Left cardiac atrium (tissue), 4 donors: ENCODE data around the gene SORCS2. TPM values are rescaled to one million over a fixed set of nuclear protein-coding genes. Genes with fewer than 3 reads are reported as not detected.

Source experiments
- ATAC-seq, 2 donors: fragments of 200-7000 bp; cut with Tn5 transposase; one replicate each; pipeline ENCODE4 v1.9.1; 2020; ENCODE audit warnings: mild to moderate bottlenecking in 2 of 2, moderate library complexity in 2 of 2
- DNase-seq: peaks from one replicate; pipeline ENCODE4 v3.0.0-alpha.2; 2020
- intact Hi-C, 2 donors: fragments of 100-400 bp; cut with DNase I; formaldehyde crosslinking; loops; one replicate each; pipeline versions ENCODE4 v1.14.1 to v1.15.1; 2022 to 2023
- total RNA-seq, 2 donors: library from RNA; stranded (reverse); fragmentation: NEBNext Ultra II Directional; extraction: Animal tissue kit (Norgen Biotek cat#: 25700); gene quantifications; one replicate each; pipeline ENCODE4 v1.2.1, GENCODE V29; 2021
- donor health status: DM: no; HTN: yes; CAD: no.
- donor health status: DM: no; HTN: yes; CAD: no; lungs with severe emphysema.
- donor health status: DM: yes; HTN: yes; CAD: no.
- donor health status: Dilated cardiomyopathy.

The SORCS2 gene
- total RNA-seq, 2 donors from 2014 or later: 2.4 to 2.6 TPM

DNA sequence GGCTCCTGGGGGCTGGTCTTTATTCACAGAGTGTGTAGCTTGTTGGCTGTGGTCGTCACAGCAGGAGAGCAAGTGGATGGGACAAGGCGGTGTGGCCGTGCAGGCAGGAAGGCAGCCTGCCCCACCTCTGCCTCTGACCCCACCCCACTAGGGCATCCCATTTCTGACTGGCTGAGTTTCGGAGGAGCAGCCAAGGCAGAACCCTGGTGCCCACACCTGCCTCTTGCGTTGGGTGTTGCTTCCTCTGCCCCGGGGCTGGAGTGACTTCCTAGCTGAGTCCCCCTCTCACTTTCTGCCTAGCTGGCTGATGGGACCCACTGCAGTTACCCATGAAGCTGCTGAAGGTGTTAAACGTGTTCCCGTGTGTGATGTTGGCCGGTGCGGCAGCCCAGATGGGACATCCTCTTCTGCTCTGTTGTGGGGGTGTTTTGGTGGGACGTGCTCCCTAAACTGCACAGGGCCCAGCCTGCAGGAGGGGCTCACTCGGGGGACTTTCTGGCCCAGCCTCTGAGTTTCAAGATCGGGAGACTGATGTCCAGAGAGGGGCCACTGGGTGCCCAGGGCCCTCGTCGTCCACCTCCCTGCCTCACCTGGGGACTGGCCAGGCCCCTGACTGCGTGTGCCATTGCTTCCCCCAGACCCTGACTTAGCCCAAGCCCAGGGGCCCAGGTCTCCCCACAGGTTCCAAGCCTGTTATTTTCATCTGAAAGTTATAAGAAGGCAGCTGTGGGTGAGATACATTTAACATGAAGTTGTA is 140.9 kb downstream of the SORCS2 start:
- intact Hi-C loops: no loop called here
- DNase-seq (no peak), ATAC-seq (no peak)

DNA sequence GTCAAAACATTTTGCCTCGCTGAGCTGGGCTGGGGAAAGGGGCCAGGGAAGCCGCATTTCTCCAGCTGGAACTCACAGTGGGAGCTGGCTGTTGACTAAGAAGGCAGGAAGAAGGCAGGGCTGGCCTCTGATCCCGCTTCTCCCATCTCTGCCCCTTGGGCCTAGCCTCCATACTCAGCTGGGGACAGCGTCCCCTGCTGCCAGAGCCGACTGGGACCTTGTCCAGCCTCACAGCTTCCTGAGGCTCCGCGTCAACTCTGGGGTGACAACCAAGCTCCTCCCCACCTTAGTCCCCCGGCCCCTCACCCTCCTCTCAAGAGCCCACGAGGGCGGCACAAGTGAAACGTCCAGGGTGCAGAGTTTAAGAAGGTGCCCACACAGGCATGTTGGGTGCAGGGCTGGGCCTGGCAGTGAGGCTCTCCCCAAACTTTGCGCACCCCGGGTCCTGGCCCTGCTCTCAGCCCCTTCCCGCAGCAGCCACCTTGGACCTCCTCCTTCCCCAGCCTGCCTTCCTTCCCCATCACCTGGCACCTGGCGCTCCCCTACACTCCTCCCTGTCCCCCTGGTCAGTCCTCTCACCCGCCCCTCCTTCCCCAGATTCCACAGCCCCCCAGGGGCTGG is 141.6 kb downstream of the SORCS2 start:
- intact Hi-C loops: no loop called here
- DNase-seq (no peak), ATAC-seq (peak in 1 of 2 donors; percentile 3)

DNA sequence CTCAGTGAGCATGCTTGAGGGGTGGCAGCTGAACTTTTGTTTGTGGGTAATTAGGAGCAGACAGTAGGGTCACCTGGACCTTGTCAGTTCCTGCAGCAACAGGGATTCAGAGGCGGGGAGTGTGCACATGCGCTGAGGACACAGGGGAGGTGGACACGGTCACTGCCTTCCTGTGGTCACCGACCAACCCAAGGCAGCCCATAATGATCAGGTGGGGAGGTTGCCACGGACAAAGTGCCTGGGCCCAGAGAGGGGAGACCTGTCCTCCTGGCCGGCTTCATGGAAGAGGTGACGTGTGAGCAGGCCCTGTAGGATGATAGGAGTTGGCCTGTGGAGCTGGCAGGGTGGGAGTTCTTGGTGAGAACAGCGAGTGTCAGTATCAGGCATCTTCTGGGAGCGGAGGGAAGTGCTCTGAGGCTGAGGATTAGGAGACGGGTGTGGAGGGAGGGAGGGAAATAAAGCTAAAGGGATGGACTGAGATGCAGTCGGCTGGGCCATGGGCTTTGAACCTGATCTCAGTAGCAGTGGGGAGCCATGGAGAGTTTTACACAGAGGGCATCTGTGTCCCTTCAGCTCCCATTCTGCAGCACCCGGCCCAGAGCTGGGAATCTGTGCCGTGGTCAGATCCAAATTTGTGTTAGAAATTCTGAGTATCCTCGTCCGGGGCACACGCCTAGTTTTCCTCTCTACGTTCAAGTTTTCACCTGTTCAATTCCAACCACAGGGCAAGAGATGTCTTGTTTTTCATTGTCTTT is 142.4 kb downstream of the SORCS2 start:
- ATAC-seq (no peak), DNase-seq (no peak)
- intact Hi-C loops: loop anchor here in 1 of 2 donors (5.0 kb wide), 1 partner anchor 142 kb away; the partner anchor contains the start of gene SORCS2

DNA sequence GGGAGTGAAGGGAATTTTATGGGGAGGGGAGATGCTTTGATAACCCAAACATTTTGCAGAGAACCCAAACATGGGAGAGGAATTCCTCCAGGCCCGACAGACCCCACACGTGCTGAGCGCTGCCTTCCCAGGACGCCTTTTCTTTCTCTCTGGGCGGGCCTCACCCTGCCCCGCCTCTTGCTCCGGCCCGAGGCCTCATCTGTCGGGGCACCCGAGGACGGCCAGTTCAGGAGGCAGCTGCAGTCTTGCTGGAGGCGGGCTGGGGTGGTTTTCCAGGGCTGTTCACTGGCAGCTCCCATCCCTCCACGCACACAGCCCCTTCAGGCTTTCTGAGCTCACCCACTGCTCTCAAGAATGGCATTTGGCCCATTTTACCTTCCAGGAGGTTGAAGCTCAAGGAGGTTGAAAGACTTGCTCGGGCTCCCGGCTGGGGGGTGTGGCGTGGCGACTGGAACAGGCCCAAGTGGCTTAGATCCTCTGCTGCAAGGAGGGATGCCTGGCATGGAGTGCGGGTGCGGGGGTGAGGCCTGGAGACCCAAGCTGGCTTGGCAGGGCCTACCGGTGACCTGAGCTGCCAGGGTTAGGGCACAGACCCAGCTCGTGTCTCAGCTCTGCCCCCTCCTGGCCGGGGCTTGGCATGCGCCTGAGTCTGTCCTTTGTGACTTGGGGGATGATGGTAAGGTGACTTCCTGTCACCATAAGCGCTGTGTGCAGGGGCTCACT is 143.2 kb downstream of the SORCS2 start:
- intact Hi-C loops: loop anchor here in 1 of 2 donors (5.0 kb wide), 1 partner anchor 143 kb away; the partner anchor contains the start of gene SORCS2
- ATAC-seq (peak; percentile 52 to 62), DNase-seq (peak; percentile 45)

DNA sequence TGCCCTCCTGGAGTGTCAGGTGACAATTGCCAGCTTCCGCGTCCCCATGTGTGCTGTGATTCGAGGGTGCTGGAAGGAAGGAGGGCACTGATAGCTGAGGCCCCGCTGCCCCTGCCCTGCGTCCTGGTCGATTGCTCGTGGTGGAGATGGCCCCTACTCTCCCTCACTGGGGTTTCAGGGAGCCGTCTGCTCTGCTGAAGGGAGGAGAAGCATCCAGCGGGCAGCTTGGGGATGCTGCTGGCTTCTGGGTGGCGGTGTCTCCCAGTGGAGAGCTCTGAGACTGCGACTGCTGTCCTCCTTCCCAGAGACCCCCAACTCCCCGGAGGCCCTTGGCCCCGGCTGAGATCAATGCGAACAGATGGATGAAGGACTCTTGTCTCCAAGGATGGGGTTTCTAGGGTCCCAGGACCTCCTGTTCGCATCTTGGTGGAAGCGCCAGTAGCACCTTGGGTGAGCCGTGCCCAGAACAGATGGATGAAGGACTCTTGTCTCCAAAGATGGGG is 143.8 kb downstream of the SORCS2 start:
- DNase-seq (no peak), ATAC-seq (no peak)
- intact Hi-C loops: loop anchor here in 1 of 2 donors (5.0 kb wide), 1 partner anchor 144 kb away; the partner anchor contains the start of gene SORCS2

DNA sequence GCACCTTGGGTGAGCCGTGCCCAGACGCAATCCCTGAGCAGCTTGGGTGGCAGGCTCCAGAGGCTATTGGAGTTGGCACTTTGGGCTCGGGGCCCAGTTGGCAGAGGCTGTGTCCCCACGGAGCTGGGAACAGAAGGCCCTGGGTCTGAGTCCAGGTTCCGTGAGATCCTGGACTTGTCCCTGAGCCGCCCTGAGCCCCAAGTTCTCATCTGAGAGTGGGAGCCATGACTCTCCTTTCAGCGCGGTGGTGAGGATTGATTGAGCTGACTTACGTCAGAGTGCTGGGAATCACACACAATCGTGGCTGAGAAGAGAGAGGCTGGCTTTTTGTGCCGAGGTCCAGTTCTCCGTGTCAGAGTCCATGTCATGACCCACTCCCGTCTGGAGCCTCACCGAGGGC is 144.4 kb downstream of the SORCS2 start:
- no peak for ATAC-seq
- intact Hi-C loops: loop anchor here in 1 of 2 donors (5.0 kb wide), 1 partner anchor 144 kb away; the partner anchor contains the start of gene SORCS2
- no peak for DNase-seq

DNA sequence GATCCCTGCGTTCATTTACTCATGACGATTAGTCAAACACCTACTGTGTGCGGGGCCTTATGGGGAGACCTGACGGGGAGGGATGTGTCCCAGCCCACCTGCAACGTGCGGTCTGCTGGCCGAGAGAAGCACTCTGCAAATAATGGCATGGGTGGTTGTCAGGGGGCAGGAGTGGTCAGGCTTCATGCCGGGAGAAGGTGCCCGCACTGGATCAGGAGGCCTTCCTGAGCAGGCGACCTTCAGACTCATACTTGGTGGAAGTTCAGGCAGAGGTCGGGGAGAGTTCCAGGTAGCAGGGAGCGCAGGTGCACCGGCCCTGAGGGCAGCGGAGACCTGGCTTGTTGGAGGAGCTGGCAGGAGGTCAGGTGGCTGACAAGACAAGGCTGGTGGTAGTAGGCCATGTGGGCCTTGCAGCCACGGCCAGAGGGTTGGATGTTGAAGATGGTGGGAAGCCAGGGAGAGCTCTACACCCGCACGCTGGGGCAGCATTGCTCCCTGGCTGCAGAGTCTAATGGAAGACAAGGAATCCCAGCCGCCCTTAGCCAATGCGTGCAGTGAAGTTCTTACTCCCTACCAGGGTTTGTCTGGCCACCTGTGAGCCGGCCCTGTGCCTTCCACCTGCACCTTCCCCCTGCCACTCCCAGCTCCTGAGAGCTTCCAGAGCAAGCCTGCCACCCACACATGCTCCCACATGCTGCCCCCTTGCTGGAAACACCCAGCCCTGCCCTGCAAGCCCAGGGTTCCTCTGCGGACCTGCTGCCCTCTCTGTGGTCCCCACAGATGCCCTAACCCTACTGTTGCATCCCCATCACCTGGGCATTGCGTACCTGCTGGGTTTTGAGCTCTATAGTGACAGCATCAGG is 145.1 kb downstream of the SORCS2 start:
- no peak for DNase-seq
- intact Hi-C loops: loop anchor here in 1 of 2 donors (5.0 kb wide), 1 partner anchor 145 kb away; the partner anchor contains the start of gene SORCS2
- ATAC-seq: no peak

DNA sequence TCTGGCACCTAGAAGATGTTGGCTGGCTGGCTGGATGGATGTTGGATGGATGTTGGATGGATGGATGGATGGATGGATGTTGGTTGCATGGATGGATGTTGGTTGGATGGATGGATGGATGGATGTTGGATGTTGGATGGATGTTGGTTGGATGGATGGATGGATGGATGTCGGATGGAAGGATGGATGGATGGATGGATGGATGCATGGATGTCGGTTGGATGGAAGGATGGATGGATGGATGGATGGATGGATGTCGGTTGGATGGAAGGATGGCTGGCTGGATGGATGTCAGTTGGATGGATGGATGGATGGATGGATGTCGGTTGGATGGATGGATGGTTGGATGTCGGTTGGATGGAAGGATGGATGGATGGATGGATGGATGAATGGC is 145.7 kb downstream of the SORCS2 start:
- ATAC-seq (no peak), DNase-seq (no peak)
- intact Hi-C loops: loop anchor here in 1 of 2 donors (5.0 kb wide), 1 partner anchor 146 kb away; the partner anchor contains the start of gene SORCS2

DNA sequence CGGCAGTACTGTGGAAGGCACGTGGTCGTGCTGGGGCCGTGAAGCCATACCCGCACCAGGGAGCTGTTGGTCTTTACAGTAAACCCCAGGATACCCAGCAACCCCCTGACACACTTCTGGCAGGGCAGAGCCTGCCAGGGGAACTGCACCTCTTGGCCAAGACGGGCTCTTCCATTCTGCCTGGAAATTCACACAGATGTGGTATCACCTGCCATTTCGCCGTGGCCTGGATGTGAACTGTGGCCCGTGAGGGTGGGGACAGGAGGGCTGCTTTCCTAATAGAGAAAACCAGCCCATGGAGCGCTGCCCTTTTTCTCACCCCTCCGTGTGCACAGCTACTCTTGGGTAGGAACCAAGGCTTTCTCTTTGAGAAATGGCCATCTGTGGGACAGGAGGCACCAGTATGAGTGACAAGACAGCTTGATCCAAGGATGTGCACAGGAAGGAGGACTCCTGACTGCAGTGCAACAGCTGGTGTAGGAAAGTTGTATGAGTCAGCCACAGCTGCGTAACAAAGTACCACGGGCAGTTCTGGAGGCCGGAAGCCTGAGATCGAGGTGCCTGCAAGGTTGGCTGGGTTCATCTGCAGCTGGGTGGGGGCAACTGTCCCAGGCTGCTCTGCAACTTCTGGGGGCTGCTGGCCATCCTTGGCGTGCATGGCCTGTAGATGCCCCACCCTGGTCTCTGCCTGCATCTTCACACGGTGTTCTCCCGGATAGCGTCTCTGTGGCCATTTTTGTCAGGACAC is 146.7 kb downstream of the SORCS2 start:
- ATAC-seq: no peak
- no peak for DNase-seq
- intact Hi-C loops: loop anchor here in 1 of 2 donors (5.0 kb wide), 1 partner anchor 147 kb away; the partner anchor contains the start of gene SORCS2

DNA sequence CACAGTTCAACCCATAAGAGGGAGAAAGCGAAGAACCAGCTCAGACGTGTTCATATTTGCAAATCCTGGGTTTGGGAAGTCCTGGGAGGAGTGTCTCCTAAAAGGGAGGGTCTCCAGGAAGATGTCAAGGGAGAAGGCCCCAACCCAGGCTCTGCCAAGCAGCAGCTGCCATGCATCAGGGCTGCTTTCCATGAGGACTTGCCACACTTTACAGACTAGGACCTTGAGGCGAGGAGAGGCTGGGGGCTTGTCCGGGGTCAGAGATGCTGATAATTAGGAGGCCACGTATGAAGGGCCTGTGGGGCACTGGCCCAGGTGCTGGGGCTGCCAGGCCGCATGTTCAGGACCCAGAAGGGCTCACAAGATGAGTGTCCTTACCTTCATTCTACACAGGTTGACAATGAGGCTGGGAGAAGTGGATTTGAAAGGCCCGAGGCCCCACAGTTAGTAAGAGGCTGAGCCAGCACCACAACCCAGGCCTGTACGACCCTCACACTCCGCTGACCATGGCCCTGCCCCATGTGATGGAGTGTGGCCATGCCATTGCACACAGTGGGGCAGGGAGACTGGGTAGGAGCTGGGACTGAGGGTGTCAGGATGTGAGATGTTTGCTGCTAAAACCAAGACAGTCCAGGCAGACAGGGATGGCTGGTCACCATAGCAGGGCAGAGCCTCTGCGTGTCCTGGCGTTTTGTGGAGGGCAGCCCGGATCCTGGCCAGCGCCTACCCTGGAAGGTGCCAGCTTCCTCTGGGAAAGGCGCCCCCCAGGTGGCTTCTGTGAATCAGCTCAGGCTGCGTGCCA is 147.6 kb downstream of the SORCS2 start:
- DNase-seq (no peak), ATAC-seq (no peak)
- intact Hi-C loops: loop anchor here in 1 of 2 donors (5.0 kb wide), 1 partner anchor 148 kb away; the partner anchor contains the start of gene SORCS2

DNA sequence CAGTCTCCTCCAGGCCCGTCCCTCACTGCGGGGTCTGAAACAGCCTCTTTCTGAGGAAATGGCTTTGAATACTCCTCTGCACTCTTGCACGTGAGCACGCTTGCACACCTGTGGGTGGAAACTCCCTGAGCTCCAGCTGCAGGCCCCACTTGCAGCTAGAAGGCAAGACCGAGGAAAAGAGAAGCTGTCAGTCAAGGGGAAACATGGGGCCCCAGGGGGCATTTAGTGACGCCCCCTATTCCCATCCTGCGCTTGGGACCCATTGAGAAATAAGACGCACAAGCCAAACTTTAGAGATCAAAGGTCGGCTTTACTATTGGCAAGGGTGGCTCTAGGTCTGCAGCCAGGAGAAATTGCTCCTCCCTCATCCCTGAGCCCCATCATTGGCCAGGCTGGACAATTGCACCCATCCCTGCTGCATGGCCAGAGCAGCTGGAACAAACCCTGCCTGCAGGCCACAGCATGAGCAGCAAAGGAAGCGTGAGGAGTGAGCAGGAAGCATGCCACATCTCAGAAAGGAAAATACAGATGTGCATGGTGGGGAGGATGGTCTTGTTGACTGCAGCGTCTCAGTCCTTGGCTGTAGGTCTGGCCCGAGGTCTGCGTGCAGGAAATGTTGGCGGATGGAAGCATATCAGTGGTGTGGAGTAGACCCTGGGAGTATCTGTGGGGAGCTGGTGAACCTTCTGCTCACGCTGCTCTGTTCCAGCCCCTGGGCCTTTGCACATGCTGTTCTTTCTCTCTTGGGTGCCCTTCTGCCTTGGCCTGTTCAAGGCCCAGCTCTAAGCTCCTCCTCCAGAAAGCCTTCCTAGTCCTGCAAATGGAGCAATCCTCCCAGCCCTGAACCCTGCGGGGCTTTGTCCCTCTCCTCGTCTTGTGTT is 148.5 kb downstream of the SORCS2 start:
- intact Hi-C loops: no loop called here
- ATAC-seq: no peak
- DNase-seq: no peak

DNA sequence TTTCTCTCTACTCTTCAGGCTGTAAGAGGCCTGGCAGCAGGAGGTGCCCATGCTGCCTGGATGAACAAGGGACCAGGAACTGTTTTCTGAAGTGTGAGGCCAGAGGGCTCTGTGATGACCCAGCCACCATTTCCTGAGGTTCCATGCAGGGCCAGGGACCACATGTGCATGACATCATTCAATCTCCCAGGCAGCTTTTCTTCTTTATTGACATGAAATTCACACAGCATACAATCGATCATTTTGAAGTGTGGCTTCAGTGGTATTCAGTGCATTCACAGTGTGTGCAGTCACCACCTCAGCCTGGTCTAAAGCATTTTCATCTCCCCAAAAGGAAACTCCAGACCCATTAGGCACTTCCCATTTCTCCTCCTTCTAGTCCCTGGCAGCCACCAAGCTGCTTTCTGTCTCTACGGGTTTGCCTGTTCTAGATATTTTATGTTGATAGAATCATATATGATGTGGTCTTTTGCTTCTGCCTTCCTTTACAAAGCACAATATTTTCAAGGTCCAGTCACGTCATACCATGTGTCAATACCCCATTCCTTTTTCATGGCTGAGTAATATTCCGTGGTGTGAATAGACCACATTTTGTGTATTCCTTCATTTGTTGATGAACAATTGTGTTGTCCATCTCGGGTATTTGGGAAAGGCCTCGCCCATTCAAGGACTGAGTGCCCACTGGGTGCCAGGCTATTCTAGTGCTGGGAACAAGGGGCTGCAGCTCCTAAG is 149.3 kb downstream of the SORCS2 start:
- intact Hi-C loops: no loop called here
- DNase-seq: no peak

DNA sequence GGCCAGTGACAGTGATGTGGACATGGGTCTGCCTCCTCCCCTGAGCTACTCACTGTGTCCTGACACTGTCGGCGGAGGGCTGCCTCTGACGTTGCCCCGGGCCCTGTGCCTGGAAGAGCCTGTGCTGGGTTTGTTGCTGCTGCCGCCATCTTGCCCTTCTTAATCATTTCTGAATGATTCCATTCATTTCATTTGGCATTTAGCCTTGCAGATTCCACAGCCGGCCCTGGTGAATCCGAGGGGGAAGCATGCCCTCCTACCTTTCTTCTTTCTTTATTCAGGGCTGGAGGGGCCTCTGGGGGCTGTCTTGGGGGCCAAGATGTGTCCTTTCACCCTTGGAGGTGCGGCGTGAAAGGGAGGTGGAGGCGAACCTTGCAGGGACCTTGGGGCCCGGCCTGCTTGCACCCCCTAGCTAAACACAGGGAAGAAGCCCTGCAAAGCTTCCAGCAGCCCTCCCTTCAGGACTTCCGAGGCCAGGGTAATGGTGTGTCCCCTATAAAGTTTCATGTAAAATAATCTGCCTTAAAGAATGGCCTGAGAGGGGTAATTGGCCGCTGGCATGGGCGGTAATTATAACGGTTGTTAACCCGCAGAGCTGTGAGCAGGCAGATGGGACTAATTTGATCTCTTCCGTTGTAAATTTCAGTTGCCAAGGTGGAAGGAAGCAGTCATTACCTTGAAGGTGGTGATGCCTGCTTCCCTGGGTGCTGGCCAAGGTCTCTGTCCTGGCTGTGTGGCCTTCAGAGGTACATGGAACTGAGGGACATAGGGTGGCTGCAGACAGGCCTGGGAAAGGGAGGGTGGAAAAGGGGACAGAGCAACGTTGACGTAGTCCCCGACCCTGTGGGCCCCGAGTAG is 150.1 kb downstream of the SORCS2 start:
- no peak for ATAC-seq
- intact Hi-C loops: no loop called here
- no peak for DNase-seq

More for the DNA sequence above, 149.3 kb downstream of the SORCS2 start:
- ATAC-seq: no peak
